ENCODE results near the gene IGDCC3.

The IGDCC3 gene

DNA sequence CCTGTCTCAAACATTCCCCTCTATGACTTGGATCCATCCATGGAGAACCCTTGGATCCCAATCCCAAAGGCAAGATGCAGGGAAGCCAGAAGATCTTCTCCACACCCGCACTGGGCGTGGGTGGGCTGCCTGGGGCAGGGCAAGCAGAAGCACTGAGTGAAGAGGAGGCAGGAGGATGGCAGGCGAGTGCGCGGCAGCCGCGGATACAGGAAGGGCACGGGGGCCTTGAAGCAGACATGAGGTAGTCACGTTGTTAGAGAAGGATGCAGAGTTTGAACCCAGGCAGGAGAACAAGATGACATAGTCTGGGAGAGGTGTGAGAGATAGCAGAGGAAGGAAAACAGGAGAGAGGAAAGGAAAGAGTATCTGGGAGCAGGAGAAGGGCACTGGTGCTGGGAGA is 5.1 kb upstream of the IGDCC3 start:
- DNase-seq (ENCODE audit: extremely low read depth, low read depth), result no peak
- TF ChIP-seq, protein P1, sequence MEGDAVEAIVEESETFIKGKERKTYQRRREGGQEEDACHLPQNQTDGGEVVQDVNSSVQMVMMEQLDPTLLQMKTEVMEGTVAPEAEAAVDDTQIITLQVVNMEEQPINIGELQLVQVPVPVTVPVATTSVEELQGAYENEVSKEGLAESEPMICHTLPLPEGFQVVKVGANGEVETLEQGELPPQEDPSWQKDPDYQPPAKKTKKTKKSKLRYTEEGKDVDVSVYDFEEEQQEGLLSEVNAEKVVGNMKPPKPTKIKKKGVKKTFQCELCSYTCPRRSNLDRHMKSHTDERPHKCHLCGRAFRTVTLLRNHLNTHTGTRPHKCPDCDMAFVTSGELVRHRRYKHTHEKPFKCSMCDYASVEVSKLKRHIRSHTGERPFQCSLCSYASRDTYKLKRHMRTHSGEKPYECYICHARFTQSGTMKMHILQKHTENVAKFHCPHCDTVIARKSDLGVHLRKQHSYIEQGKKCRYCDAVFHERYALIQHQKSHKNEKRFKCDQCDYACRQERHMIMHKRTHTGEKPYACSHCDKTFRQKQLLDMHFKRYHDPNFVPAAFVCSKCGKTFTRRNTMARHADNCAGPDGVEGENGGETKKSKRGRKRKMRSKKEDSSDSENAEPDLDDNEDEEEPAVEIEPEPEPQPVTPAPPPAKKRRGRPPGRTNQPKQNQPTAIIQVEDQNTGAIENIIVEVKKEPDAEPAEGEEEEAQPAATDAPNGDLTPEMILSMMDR (IDR thresholded peaks at IDR 0.05; ENCODE audit: low read depth, low read length), result no peak

DNA sequence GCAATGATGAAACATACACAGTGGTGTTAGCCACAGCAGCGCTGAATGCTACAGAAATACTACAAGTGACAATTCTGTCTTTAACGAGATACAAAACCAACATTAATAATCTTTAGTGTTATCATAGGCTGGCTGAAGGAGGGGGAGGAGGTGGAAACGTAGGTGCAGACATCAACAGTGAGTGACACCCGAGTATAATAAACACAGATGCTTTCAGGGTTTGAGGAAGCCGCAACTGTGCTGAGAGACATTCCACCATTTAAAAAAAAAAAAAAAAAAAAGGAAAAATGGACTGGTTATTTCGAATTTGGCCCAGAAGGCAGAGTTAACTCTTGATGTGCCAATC is 4.3 kb upstream of the IGDCC3 start:
- TF ChIP-seq, protein P1 (IDR thresholded peaks at IDR 0.05; ENCODE audit: low read depth, low read length), result no peak
- no peak for DNase-seq (ENCODE audit: extremely low read depth, low read depth)

DNA sequence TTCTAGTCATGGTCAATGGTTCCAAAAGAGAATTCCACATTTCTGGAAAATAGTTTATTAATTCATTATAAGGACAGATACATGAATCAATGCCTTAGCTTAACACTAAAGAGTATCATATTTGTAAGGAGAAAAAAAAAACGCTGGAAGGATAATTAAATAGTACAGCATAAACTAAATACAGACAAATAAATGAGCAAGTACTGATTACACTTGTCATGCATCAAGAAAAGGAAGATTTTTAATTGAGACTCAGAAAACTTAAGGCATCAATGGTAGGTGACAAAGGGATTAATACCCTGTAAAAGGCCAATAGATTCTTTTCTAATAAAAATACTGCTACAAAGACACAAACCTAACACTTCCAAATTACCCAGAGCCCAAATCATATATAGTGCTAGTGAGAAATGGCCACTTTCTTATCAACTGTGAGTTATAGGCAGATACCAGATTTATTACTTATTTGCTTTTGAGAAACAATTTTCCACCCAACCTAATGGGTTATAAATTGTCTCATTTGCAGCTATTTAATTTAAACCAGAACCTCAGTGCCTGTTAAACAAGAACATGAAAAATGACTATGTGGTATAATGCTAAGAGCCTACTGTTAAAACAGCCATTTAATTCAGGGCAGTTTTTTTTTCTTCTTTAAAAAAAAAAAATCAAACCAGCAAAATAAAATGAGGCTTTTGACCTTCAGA is 3.8 kb upstream of the IGDCC3 start:
- TF ChIP-seq, protein P1 (IDR thresholded peaks at IDR 0.05; ENCODE audit: low read depth, low read length), result no peak
- no peak for DNase-seq (ENCODE audit: extremely low read depth, low read depth)

DNA sequence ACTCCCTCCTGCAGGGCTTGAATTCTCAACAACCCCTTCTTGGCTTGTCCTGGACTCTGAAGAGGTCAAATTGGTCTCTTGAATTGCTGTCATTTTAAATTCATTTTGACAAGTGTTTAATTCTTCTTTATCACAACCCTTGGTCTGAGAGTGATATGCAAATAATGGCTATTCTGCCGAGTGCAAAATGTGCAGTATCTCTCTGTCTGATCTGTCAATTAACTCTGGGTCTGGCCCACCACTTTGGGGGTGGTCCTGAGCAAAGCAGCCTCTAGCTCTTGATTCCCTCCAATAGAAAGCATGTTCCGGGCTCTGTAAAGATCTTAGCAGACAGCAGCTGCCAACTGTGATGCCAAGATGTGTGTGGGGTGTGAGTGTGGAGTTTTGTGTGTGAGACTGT is 2.2 kb upstream of the IGDCC3 start:
- TF ChIP-seq, protein P1 (IDR thresholded peaks at IDR 0.05; ENCODE audit: low read depth, low read length), result no peak
- no peak for DNase-seq (ENCODE audit: extremely low read depth, low read depth)

DNA sequence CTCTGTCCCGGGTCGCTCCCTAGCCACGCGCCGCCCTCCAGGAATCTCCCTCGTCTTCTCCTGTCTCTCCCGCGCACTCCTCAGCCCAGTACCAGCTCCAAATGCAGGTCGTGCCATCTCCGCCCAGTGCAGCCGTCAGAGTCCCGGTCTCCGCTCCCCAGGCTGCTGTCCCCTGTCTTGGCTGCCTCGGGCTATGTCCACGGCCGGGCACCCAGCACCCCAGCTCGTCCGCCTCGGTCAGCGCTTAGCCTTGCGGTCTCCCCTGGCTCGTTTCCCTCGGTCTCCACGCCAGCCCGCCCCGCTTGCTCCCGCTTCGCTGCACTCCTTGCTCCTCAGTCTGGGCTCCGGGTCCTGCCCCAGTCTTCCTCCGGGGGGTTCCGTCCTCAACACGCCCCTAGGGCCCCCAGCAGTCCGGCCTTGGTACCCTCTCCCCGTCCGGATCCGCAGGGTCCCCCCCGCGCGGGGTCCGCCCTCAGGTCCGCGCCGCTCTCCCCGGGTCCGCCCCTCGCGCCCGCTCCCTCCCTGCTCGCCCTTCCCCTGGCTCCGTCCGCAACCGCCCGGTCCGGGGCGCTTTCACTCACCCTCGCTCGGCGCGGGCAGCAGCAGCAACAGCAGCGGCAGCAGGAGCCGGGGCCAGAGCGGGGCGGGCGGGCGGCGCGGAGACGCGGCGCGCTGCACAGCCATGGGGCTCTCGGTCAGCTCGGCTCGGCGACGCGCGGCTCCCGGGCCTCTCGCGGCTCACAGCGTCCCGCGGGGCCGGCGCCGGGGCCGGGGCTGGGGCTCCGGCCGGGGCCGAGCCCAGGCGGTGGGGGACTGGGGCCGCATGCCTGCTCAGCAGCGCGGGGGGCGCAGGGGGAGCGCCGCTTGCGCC is 462 bp downstream of the IGDCC3 start:
- no peak for DNase-seq (ENCODE audit: extremely low read depth, low read depth)
- TF ChIP-seq, protein P1 (IDR thresholded peaks at IDR 0.05; ENCODE audit: low read depth, low read length), result no peak

DNA sequence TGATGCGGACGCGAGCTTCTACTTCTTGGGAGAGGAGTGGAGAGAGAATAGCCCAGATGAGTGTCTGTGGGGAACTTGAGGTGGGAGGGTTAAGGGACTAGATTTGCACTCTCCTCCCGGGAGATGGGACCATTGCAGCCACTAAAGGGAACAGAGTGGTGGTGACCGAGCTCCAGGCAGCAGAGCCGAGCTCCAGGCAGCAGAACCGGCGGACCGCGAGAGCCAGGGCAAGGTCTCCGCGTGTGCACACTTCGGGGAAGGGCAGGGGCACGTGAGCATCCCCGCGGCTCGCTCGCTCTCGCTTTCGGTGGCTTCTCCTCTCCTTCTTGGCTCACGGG is 1.1 kb downstream of the IGDCC3 start:
- no peak for DNase-seq (ENCODE audit: extremely low read depth, low read depth)

More for the DNA sequence above, 1.1 kb downstream of the IGDCC3 start:
- TF ChIP-seq, protein P1 (IDR thresholded peaks at IDR 0.05; ENCODE audit: low read depth, low read length), result no peak

All from AG09319 (cell line).